CD4-positive, alpha-beta T cell treated with Interleukin-15 for 4 hours (primary cell): ENCODE measurements around the gene GAST.
"Not testable (repeated sequence)": the region's sequence is repeated elsewhere in the genome, so short reads cannot be mapped to it uniquely, and the experiment has no call there.

Experiments
- DNase-seq: peaks from one replicate; pipeline ENCODE4 v3.0.0-alpha.2; 2020; ENCODE audit warnings: low spot score

GAST gene

GRCh38 chr17:41711669-41712400 is at the start of gene GAST:
Gene GAST (plus strand): TSS chr17:41712331. CDS start chr17:41715437, 3,106 bp downstream.
- no peak for DNase-seq

- DNase-seq, result no peak
These were observed 48.5 kb upstream of the GAST start for GRCh38 chr17:41663451-41664171.

- DNase-seq, result no peak
These were observed 48.0 kb upstream of the GAST start for GRCh38 chr17:41664172-41664457.

- DNase-seq, result no peak
These were observed 47.3 kb upstream of the GAST start for GRCh38 chr17:41664587-41665565.

- peak; percentile 91 for DNase-seq
These were observed 46.4 kb upstream of the GAST start for GRCh38 chr17:41665566-41666236.

GRCh38 chr17:41666237-41666641 is 45.9 kb upstream of the GAST start:
- peak; percentile 86 for DNase-seq

- peak; percentile 89 for DNase-seq
These were observed 45.3 kb upstream of the GAST start for GRCh38 chr17:41666708-41667279.

- DNase-seq, result no peak
These were observed 44.7 kb upstream of the GAST start for GRCh38 chr17:41667280-41668041.

GRCh38 chr17:41672153-41672552 is 40.0 kb upstream of the GAST start:
- DNase-seq, result no peak

GRCh38 chr17:41675157-41676057 is 36.7 kb upstream of the GAST start:
- DNase-seq, result not testable (repeated sequence)

GRCh38 chr17:41676058-41676419 is 36.1 kb upstream of the GAST start:
- no peak for DNase-seq

- no peak for DNase-seq
These were observed 33.7 kb upstream of the GAST start for GRCh38 chr17:41678411-41678906.

- peak; percentile 90 for DNase-seq
These were observed 33.0 kb upstream of the GAST start for GRCh38 chr17:41678907-41679739.

- DNase-seq, result no peak
These were observed 32.2 kb upstream of the GAST start for GRCh38 chr17:41679740-41680425.

GRCh38 chr17:41680426-41681040 is 31.6 kb upstream of the GAST start:
- DNase-seq, result no peak

GRCh38 chr17:41681776-41682175 is 30.4 kb upstream of the GAST start:
- no peak for DNase-seq

- no peak for DNase-seq
These were observed 29.5 kb upstream of the GAST start for GRCh38 chr17:41682631-41683030.
